Osteoblast (primary cell): ENCODE results near the gene NPC1. TPM values are rescaled to one million over a fixed set of nuclear protein-coding genes. Genes with fewer than 3 reads are reported as not detected.

ENCODE experiments used
- DNase-seq: peaks from one replicate; pipeline ENCODE4 v3.0.0; 2011; ENCODE audit warnings: low spot score, mixed read lengths; ENCODE audit not compliant: insufficient read length; ENCODE audit errors: missing footprints
- H2AFZ ChIP-seq: 2 replicates; pipeline ENCODE4 v1.6.0; 2011; ENCODE audit warnings: mild to moderate bottlenecking, low read length
- H3K27ac ChIP-seq: 2 replicates; pipeline ENCODE4 v1.5.1; 2011; ENCODE audit warnings: mild to moderate bottlenecking, low read depth, low read length, moderate library complexity
- H3K27me3 ChIP-seq: 2 replicates; pipeline ENCODE4 v1.6.0; 2012; ENCODE audit warnings: mild to moderate bottlenecking, control low read depth, inconsistent platforms, low read length, moderate library complexity; ENCODE audit not compliant: insufficient read depth
- H3K36me3 ChIP-seq: 2 replicates; pipeline ENCODE4 v1.5.1; 2011; ENCODE audit warnings: mild to moderate bottlenecking, low read length, control low read depth, moderate library complexity; ENCODE audit not compliant: insufficient read depth
- H3K4me1 ChIP-seq: 2 replicates; pipeline ENCODE4 v1.5.1; 2011; ENCODE audit warnings: mild to moderate bottlenecking, low read length, control low read depth, moderate library complexity; ENCODE audit not compliant: insufficient read depth
- H3K4me2 ChIP-seq: 2 replicates; pipeline ENCODE4 v1.6.0; 2011; ENCODE audit warnings: mild to moderate bottlenecking, low read length; ENCODE audit not compliant: insufficient read depth
- H3K4me3 ChIP-seq: fragments of 200-600 bp; sonication (generic); 3 replicates; pipeline ENCODE4 v1.5.1; 2012; ENCODE audit warnings: mild to moderate bottlenecking, low read length, inconsistent platforms; ENCODE audit not compliant: insufficient read depth
- H3K79me2 ChIP-seq: 2 replicates; pipeline ENCODE4 v1.6.0; 2012; ENCODE audit warnings: mild to moderate bottlenecking, low read length, control low read depth, inconsistent platforms; ENCODE audit not compliant: insufficient read depth
- H3K9me3 ChIP-seq: 2 replicates; pipeline ENCODE4 v1.5.1; 2011; ENCODE audit warnings: low read depth, low read length, control low read depth
- H4K20me1 ChIP-seq: 2 replicates; pipeline ENCODE4 v1.6.0; 2012; ENCODE audit warnings: mild to moderate bottlenecking, low read length, control low read depth; ENCODE audit not compliant: insufficient read depth
- total RNA-seq: library from RNA; depleted of rRNA; stranded (reverse); fragments of >200 nt; gene quantifications from 2 replicates; pipeline ENCODE4 v1.2.3, GENCODE V29; 2012
- TF ChIP-seq, protein P1 (sequence below): IDR thresholded peaks from 2 replicates; pipeline ENCODE4 v1.5.1; 2011; ENCODE audit warnings: mild to moderate bottlenecking, low read depth, low read length, moderate library complexity; ENCODE audit errors: extremely low read depth

NPC1 gene
- total RNA-seq, 1 donor: 136 TPM

DNA sequence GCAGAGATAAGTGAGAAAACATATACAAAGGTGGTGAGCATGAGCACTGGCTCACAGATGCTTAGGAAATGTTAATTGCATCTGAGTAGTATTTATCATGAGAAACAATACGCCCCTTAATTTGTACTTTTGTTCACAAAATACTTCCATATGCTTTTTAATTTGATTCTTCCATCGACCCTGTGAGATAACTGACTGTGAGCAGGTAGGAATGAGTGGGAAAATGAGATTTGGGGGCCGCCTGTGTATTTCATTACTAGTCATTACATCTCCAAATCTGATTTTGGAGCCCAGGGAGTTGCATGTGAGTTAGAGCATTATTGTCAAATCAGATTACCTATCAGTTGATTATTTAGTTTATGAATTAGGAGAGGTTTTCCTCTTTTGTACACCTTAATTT, 36.7 kb upstream of the NPC1 start:
- no peak overlapping the region for H3K27ac ChIP-seq
- H4K20me1 ChIP-seq: no peaks in the 10 kb centered on the region
- no peak overlapping the region for H3K4me2 ChIP-seq
- H3K79me2 ChIP-seq: no peaks in the 10 kb centered on the region
- TF ChIP-seq, protein P1, sequence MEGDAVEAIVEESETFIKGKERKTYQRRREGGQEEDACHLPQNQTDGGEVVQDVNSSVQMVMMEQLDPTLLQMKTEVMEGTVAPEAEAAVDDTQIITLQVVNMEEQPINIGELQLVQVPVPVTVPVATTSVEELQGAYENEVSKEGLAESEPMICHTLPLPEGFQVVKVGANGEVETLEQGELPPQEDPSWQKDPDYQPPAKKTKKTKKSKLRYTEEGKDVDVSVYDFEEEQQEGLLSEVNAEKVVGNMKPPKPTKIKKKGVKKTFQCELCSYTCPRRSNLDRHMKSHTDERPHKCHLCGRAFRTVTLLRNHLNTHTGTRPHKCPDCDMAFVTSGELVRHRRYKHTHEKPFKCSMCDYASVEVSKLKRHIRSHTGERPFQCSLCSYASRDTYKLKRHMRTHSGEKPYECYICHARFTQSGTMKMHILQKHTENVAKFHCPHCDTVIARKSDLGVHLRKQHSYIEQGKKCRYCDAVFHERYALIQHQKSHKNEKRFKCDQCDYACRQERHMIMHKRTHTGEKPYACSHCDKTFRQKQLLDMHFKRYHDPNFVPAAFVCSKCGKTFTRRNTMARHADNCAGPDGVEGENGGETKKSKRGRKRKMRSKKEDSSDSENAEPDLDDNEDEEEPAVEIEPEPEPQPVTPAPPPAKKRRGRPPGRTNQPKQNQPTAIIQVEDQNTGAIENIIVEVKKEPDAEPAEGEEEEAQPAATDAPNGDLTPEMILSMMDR: no peak
- no peak overlapping the region for H3K4me3 ChIP-seq
- no peaks in the 10 kb centered on the region for H3K27me3 ChIP-seq
- H3K36me3 ChIP-seq: no peaks in the 10 kb centered on the region
- peaks cover 36% of the 10 kb centered on the region for H3K4me1 ChIP-seq
- H3K9me3 ChIP-seq: no peaks in the 10 kb centered on the region
- DNase-seq: no peak
- H2AFZ ChIP-seq: no peak overlapping the region

DNA sequence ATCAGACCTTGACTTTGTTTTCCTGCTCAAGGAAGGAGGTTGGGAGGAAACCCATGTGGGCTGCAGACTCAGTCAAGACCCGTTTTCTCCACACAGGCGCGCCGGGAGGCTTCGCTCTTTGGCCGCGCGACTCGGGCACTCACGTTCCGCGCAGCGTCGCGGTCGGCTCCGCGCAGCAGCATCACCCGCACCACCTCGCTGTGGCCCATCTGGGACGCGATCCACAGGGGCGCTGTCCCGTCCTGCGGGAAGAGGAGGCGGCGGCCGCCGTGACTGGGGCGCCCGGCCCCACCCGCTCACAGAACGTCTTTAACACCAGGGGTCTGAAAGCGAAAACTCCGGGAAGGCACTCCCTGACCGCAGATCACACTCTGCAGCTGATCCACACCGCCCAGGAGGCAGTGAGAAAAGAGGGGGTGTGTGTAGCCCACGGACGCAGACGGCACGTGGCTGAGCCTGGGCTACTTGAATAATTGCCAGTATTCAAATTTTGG, 33.1 kb upstream of the NPC1 start:
- Histone ChIP-seq H2AFZ (peak overlapping the region; percentile 93), H3K79me2 (no peaks in the 10 kb centered on the region), H3K27me3 (no peaks in the 10 kb centered on the region), H3K9me3 (no peaks in the 10 kb centered on the region), H3K4me2 (peak overlapping the region; percentile 88), H3K4me1 (peaks cover 7% of the 10 kb centered on the region), H3K27ac (no peak overlapping the region), H3K4me3 (peak overlapping the region; percentile 75), H3K36me3 (no peaks in the 10 kb centered on the region), H4K20me1 (no peaks in the 10 kb centered on the region)
- TF ChIP-seq, protein P1: no peak
- DNase-seq: peak; percentile 83

- H3K4me3 ChIP-seq: peak overlapping the region; percentile 75
- no peaks in the 10 kb centered on the region for H3K27me3 ChIP-seq
- DNase-seq: no peak
- H3K4me1 ChIP-seq: peaks cover 7% of the 10 kb centered on the region
- H3K9me3 ChIP-seq: no peaks in the 10 kb centered on the region
- H3K36me3 ChIP-seq: no peaks in the 10 kb centered on the region
- no peaks in the 10 kb centered on the region for H3K79me2 ChIP-seq
- TF ChIP-seq, protein P1: no peak
- no peak overlapping the region for H3K27ac ChIP-seq
- peak overlapping the region; percentile 88 for H3K4me2 ChIP-seq
- no peaks in the 10 kb centered on the region for H4K20me1 ChIP-seq
- peak overlapping the region; percentile 93 for H2AFZ ChIP-seq
These were observed 32.6 kb upstream of the NPC1 start for GRCh38 chr18:23618862-23619387.

DNA sequence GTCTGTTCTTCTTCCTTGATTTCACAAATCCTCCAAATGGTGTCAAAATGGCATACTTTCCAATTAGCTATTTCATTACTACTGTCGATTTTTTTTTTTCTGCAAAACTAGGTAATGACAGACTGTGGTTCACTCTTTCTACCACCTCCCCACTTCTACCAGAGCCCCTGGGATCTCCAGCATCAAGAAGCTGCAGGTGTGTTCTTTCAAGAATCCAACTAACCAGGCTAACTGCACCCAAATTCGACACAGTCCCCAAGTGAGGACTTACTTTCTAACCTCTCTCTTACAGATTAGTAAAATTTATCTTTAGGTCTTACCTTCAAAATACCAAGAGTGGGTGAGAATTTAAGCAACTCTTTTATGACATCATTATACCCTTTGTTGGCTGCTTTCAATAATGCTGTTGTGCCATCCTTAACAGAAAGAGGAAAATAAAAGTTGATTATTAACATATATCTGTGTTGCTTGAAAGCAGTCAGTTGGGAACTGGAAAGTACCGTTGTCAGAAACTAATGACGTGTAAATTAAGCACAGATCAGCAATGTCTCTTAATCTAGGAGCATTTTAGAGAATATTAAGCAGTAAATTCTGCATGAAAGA, 31.2 kb upstream of the NPC1 start:
- H3K27ac ChIP-seq: no peak overlapping the region
- H4K20me1 ChIP-seq: no peaks in the 10 kb centered on the region
- peaks cover 7% of the 10 kb centered on the region for H3K4me1 ChIP-seq
- H3K4me3 ChIP-seq: no peak overlapping the region
- TF ChIP-seq, protein P1: no peak
- no peak overlapping the region for H3K4me2 ChIP-seq
- H2AFZ ChIP-seq: no peak overlapping the region
- H3K36me3 ChIP-seq: no peaks in the 10 kb centered on the region
- no peak for DNase-seq
- no peaks in the 10 kb centered on the region for H3K9me3 ChIP-seq
- no peaks in the 10 kb centered on the region for H3K27me3 ChIP-seq
- no peaks in the 10 kb centered on the region for H3K79me2 ChIP-seq
